ENCODE measurements around the gene UIMC1. TPM values are rescaled to one million over a fixed set of nuclear protein-coding genes. Genes with fewer than 3 reads are reported as not detected.

Gene UIMC1
- polyA plus RNA-seq, 1 of the 3 experiments (the other 2 are of a cell fraction), result 19.9 TPM

DNA sequence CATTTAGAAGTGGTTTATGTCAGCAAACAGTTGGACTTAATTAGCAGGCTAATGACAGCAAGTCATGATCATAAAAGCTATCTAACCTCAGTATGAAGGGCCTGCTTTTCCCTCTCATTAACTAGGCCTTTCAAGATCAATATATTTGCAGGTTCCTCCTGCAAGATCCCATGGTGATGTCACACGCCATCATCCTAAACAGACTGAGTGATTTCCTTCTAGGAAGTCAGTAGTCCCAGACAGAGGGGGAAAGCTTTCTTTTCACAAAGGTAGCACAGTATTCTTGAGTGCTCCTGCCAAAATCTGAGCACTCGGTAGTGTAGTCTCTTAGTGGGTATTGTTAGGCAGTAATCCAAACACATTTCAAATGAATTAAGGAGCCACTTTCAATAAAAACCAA is 52.5 kb downstream of the UIMC1 start:
- Histone ChIP-seq H3K9me3 (no peaks in the 10 kb centered on the region; the same call in 1 of the 2 replicates), H3K36me3 (replicated peaks in 1 of 2; ENCODE audit: control insufficient read depth in 1 of 2, insufficient read depth in 2 of 2, low read length in 1 of 2) (peaks cover 68 to 70% of the 10 kb centered on the region in 2 experiments), H3K9ac (no peak overlapping the region), H3K79me2 (ENCODE audit: insufficient read depth) (peaks cover 18% of the 10 kb centered on the region), H3K27me3 (ENCODE audit: insufficient read depth) (no peaks in the 10 kb centered on the region), H2AFZ (ENCODE audit: low read depth) (no peak overlapping the region), H3K4me1 (ENCODE audit: control insufficient read depth in 1 of 2, insufficient read depth in 2 of 2, low read depth in 1 of 2, low read length in 1 of 2) (peaks cover 7 to 10% of the 10 kb centered on the region in 2 experiments; a peak in 3 of 4 replicates), H3K9me2 (no peaks in the 10 kb centered on the region), H4K20me1 (ENCODE audit: insufficient read depth) (peaks cover 26% of the 10 kb centered on the region), H3F3A (replicated peaks; ENCODE audit: insufficient read depth) (peaks cover 6% of the 10 kb centered on the region), H3K4me2 (no peak overlapping the region), H3K27ac (ENCODE audit: low read depth in 2 of 2, low read length in 1 of 2) (peak overlapping the region in 1 of 2 experiments; percentile 25; a peak in 1 of 4 replicates), H3K4me3 (ENCODE audit: low read depth in 2 of 2, low read length in 1 of 2) (no peak overlapping the region)
- WGBS (ENCODE audit: low lambda C conversion rate), result 94% methylated on average over 2 of the region's 2 CpGs
- ChIA-PET POLR2A (interaction anchor here (0.7 to 1.2 kb wide), 2 partner anchors 21 to 136 kb away, joined by 3 to 4 read pairs; no protein-coding TSS in a partner anchor), CTCF (interaction anchor here (1.1 to 2.6 kb wide), 5 partner anchors 141 to 297 kb away, joined by 3 to 11 read pairs (median 5); no protein-coding TSS in a partner anchor)
- TF ChIP-seq SMC3 (IDR thresholded peaks at IDR 0.05; ENCODE audit: low read depth, low read length) (no peak), FOXM1 (IDR thresholded peaks at IDR 0.05; ENCODE audit: low read depth) (no peak), RXRA (IDR thresholded peaks at IDR 0.05; ENCODE audit: borderline replicate concordance, low read depth) (no peak), TEAD4 (IDR thresholded peaks at IDR 0.05; ENCODE audit: borderline replicate concordance, insufficient read depth) (no peak), ELF1 (IDR thresholded peaks at IDR 0.05) (no peak), NRF1 (IDR thresholded peaks at IDR 0.05; ENCODE audit: low read depth, low read length) (no peak), CHD2 (IDR thresholded peaks at IDR 0.05; ENCODE audit: low read length, partially characterized antibody) (no peak)
- TF ChIP-seq, protein P1, sequence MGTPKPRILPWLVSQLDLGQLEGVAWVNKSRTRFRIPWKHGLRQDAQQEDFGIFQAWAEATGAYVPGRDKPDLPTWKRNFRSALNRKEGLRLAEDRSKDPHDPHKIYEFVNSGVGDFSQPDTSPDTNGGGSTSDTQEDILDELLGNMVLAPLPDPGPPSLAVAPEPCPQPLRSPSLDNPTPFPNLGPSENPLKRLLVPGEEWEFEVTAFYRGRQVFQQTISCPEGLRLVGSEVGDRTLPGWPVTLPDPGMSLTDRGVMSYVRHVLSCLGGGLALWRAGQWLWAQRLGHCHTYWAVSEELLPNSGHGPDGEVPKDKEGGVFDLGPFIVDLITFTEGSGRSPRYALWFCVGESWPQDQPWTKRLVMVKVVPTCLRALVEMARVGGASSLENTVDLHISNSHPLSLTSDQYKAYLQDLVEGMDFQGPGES (IDR thresholded peaks at IDR 0.05; ENCODE audit: low read depth, low read length), result no peak
- TF ChIP-seq, protein P2, sequence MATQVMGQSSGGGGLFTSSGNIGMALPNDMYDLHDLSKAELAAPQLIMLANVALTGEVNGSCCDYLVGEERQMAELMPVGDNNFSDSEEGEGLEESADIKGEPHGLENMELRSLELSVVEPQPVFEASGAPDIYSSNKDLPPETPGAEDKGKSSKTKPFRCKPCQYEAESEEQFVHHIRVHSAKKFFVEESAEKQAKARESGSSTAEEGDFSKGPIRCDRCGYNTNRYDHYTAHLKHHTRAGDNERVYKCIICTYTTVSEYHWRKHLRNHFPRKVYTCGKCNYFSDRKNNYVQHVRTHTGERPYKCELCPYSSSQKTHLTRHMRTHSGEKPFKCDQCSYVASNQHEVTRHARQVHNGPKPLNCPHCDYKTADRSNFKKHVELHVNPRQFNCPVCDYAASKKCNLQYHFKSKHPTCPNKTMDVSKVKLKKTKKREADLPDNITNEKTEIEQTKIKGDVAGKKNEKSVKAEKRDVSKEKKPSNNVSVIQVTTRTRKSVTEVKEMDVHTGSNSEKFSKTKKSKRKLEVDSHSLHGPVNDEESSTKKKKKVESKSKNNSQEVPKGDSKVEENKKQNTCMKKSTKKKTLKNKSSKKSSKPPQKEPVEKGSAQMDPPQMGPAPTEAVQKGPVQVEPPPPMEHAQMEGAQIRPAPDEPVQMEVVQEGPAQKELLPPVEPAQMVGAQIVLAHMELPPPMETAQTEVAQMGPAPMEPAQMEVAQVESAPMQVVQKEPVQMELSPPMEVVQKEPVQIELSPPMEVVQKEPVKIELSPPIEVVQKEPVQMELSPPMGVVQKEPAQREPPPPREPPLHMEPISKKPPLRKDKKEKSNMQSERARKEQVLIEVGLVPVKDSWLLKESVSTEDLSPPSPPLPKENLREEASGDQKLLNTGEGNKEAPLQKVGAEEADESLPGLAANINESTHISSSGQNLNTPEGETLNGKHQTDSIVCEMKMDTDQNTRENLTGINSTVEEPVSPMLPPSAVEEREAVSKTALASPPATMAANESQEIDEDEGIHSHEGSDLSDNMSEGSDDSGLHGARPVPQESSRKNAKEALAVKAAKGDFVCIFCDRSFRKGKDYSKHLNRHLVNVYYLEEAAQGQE (IDR thresholded peaks at IDR 0.05; ENCODE audit: low read depth, low read length), result no peak
- TF ChIP-seq, protein P3, sequence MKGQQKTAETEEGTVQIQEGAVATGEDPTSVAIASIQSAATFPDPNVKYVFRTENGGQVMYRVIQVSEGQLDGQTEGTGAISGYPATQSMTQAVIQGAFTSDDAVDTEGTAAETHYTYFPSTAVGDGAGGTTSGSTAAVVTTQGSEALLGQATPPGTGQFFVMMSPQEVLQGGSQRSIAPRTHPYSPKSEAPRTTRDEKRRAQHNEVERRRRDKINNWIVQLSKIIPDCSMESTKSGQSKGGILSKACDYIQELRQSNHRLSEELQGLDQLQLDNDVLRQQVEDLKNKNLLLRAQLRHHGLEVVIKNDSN (IDR thresholded peaks at IDR 0.05; ENCODE audit: borderline replicate concordance, low read depth), result no peak
- no peak for DNase-seq
